GM12878 (cell line): ENCODE measurements around the gene CATSPER3. TPM values are rescaled to one million over a fixed set of nuclear protein-coding genes. Genes with fewer than 3 reads are reported as not detected.

Source experiments
- ATAC-seq: fragments of 200-7000 bp; cut with Tn5 transposase; 3 replicates; pipeline ENCODE4 v1.9.1; 2020; ENCODE audit warnings: mild to moderate bottlenecking, moderate library complexity
- BruUV-seq: library from RNA; stranded (reverse); fragments of 400-500 nt; replicated peaks from 2 replicates; lab custom pipeline; 2021; lab: Mats Ljungman, UMichigan
- CTCF ChIA-PET: fragments of 300-600 bp; sonication (Branson Sonifier 250); formaldehyde crosslinking; extraction: SDS; loops from one replicate; lab custom pipeline; 2021; ENCODE audit warnings: inconsistent platforms; lab: Yijun Ruan, JAX
- POLR2A ChIA-PET: fragments of 350-600 bp; formaldehyde crosslinking; extraction: SDS; loops from one replicate; lab custom pipeline; 2021; ENCODE audit warnings: inconsistent platforms; lab: Charles Lee
- RAD21 ChIA-PET: fragments of 300-600 bp; sonication (Branson Sonifier 250); formaldehyde crosslinking; loops from one replicate; lab custom pipeline; 2023; ENCODE audit warnings: antibody characterized with exemption; ENCODE audit not compliant: unreplicated experiment; lab: Charles Lee
- SMC1A ChIA-PET: fragments of 300-600 bp; sonication (Branson Sonifier 250); formaldehyde crosslinking; loops from one replicate; lab custom pipeline; 2023; ENCODE audit not compliant: unreplicated experiment, uncharacterized antibody; lab: Charles Lee
- DNase-seq: peaks from one replicate; pipeline ENCODE4 v3.0.0-alpha.2; 2011; ENCODE audit warnings: low read depth, low spot score
- FAIRE-seq: peaks from 3 replicates; lab custom pipeline; 2011; peaks lifted over from hg19 to GRCh38; lab: Jason Lieb, UNC
- H2AFZ ChIP-seq: 2 replicates; pipeline ENCODE4 v1.6.0; 2011; ENCODE audit warnings: low read depth, low read length, control low read depth; ENCODE audit not compliant: control insufficient read depth
- H3K27ac ChIP-seq: 2 replicates; pipeline ENCODE4 v1.5.1; 2011; ENCODE audit warnings: control low read depth; ENCODE audit not compliant: control insufficient read depth, insufficient read depth
- H3K27me3 ChIP-seq, 2 experiments: replicated peaks in 1 of 2; 2 replicates each; pipeline versions ENCODE4 v1.6.0 to v1.6.1; 2011; ENCODE audit warnings: low read length in 1 of 2; ENCODE audit not compliant: control insufficient read depth in 2 of 2, insufficient read depth in 2 of 2
- H3K36me3 ChIP-seq, 2 experiments: 2 replicates each; pipeline ENCODE4 v1.5.1; 2011; ENCODE audit warnings: low read length in 1 of 2; ENCODE audit not compliant: control insufficient read depth in 2 of 2, insufficient read depth in 2 of 2
- H3K4me1 ChIP-seq: 2 replicates; pipeline ENCODE4 v1.6.1; 2011; ENCODE audit warnings: mild to moderate bottlenecking, low read length, moderate library complexity, mixed read lengths; ENCODE audit not compliant: control insufficient read depth, insufficient read depth
- H3K4me2 ChIP-seq: 2 replicates; pipeline ENCODE4 v1.6.0; 2011; ENCODE audit warnings: control low read depth; ENCODE audit not compliant: control insufficient read depth, insufficient read depth
- H3K4me3 ChIP-seq: fragments of 200-600 bp; sonication (generic); 2 replicates; pipeline ENCODE4 v1.5.1; 2016
- H3K79me2 ChIP-seq: 2 replicates; pipeline ENCODE4 v1.6.0; 2011; ENCODE audit warnings: low read length; ENCODE audit not compliant: control insufficient read depth, insufficient read depth
- H3K9ac ChIP-seq: 2 replicates; pipeline ENCODE4 v1.8.0; 2011; ENCODE audit warnings: low read length, control low read depth, mixed read lengths; ENCODE audit not compliant: control insufficient read depth, insufficient read depth
- H3K9me3 ChIP-seq: replicated peaks from 3 replicates; pipeline ENCODE4 v1.5.1; 2011; ENCODE audit warnings: mild to moderate bottlenecking, low read length; ENCODE audit not compliant: control insufficient read depth, insufficient read depth
- H4K20me1 ChIP-seq: 2 replicates; pipeline ENCODE4 v1.6.0; 2011; ENCODE audit not compliant: control insufficient read depth, insufficient read depth
- BCL3 ChIP-seq: IDR thresholded peaks from 2 replicates; pipeline ENCODE4 v1.6.1; 2011; ENCODE audit warnings: borderline replicate concordance, low read depth, mild to moderate bottlenecking, moderate library complexity, low read length; ENCODE audit not compliant: insufficient read depth, poor library complexity, severe bottlenecking
- ETV6 ChIP-seq, 2 experiments: fragments of 450-650 bp in 1 of 2; IDR thresholded peaks in 1 of 2; conservative IDR thresholded peaks in 1 of 2; 2 replicates each; pipeline ENCODE4 v1.6.1; 2014; ENCODE audit warnings: antibody characterized with exemption in 1 of 2, borderline replicate concordance in 1 of 2, low read depth in 1 of 2, mild to moderate bottlenecking in 1 of 2, moderate library complexity in 1 of 2
- KLF5 ChIP-seq: fragments of 450-650 bp; IDR thresholded peaks from 2 replicates; pipeline ENCODE4 v1.6.1; 2014; ENCODE audit warnings: mild to moderate bottlenecking; ENCODE audit not compliant: partially characterized antibody
- NFYA ChIP-seq: IDR thresholded peaks from 2 replicates; pipeline ENCODE4 v1.6.1; 2011; ENCODE audit warnings: low read depth, mild to moderate bottlenecking, low read length, improper control_type of control experiment, borderline replicate concordance
- NR2C1 ChIP-seq: fragments of 450-650 bp; IDR thresholded peaks from 2 replicates; pipeline ENCODE4 v1.6.1; 2017; ENCODE audit warnings: antibody characterized with exemption, mild to moderate bottlenecking, moderate library complexity
- PML ChIP-seq: IDR thresholded peaks from 2 replicates; pipeline ENCODE4 v1.6.1; 2012; ENCODE audit warnings: low read length, inconsistent platforms
- POLR2AphosphoS5 ChIP-seq: IDR thresholded peaks from 2 replicates; pipeline ENCODE4 v1.6.1; 2011; ENCODE audit warnings: mild to moderate bottlenecking, low read length, inconsistent platforms
- RB1 ChIP-seq: fragments of 450-650 bp; formaldehyde crosslinking; IDR thresholded peaks from 2 replicates; pipeline ENCODE4 v1.6.1; 2017; ENCODE audit warnings: mild to moderate bottlenecking, borderline replicate concordance
- RBBP5 ChIP-seq: fragments of 200-600 bp; sonication (generic); conservative IDR thresholded peaks from 2 replicates; pipeline ENCODE4 v1.6.1; 2016
- STAT1 ChIP-seq: fragments of 450-650 bp; conservative IDR thresholded peaks from 2 replicates; pipeline ENCODE4 v1.6.1; 2014; ENCODE audit warnings: antibody characterized with exemption, mild to moderate bottlenecking
- TAF1 ChIP-seq: IDR thresholded peaks from 2 replicates; pipeline ENCODE4 v1.6.1; 2011; ENCODE audit warnings: mild to moderate bottlenecking, low read depth, low read length, borderline replicate concordance
- USF2 ChIP-seq: IDR thresholded peaks from 2 replicates; pipeline ENCODE4 v1.6.1; 2011; ENCODE audit warnings: low read depth, low read length, improper control_type of control experiment, borderline replicate concordance
- ZNF207 ChIP-seq: fragments of 450-650 bp; IDR thresholded peaks from 2 replicates; pipeline ENCODE4 v1.6.1; 2014; ENCODE audit warnings: antibody characterized with exemption, mild to moderate bottlenecking, borderline replicate concordance
- ZNF592 ChIP-seq: fragments of 450-650 bp; IDR thresholded peaks from 2 replicates; pipeline ENCODE4 v1.6.1; 2017; ENCODE audit warnings: mild to moderate bottlenecking, moderate library complexity
- whole genome bisulfite sequencing: methylation state at CpG from one replicate; pipeline ENCODE4 v1.1.6; 2016; ENCODE audit warnings: low lambda C conversion rate; ENCODE audit not compliant: insufficient replicate concordance, insufficient coverage; ENCODE audit errors: missing lambda C conversion rate; 5-methylcytosine and 5-hydroxymethylcytosine counted together
- in situ Hi-C: fragments of 300-500 bp; cut with MboI; formaldehyde crosslinking; loops from 9 replicates; pipeline ENCODE4 v1.14.3; 2018; ENCODE audit warnings: mixed read lengths
- intact Hi-C: fragments of 100-400 bp; cut with micrococcal nuclease; formaldehyde crosslinking; loops from one replicate; pipeline ENCODE4 v1.14.2; 2022; ENCODE audit not compliant: unreplicated experiment
- polyA plus RNA-seq, 11 experiments: library from polyadenylated mRNA; depleted of rRNA in 4 of 11; unstranded in 6 of 11; stranded (reverse) in 5 of 11; fragments of >200 nt; fragmentation: Nextera tagmentation in 4 of 11; fragmentation: Illumina TruSeq in 1 of 11; extraction: Ambion mirVana in 4 of 11; extraction: Trizol in 1 of 11; gene quantifications; 1 replicate in 1 of 11; 2 replicates in 10 of 11; pipeline versions ENCODE4 v1.2.1 to v1.2.3, GENCODE V29; 2011 to 2016; ENCODE audit warnings: inconsistent platforms in 2 of 11, missing spikeins in 2 of 11, low read depth in 1 of 11
- total RNA-seq, 4 experiments: library from RNA; depleted of rRNA in 3 of 4; stranded (reverse); fragments of >200 nt in 3 of 4; fragmentation: Illumina TruSeq in 1 of 4; extraction: Trizol in 1 of 4; gene quantifications; 2 replicates each; pipeline versions ENCODE4 v1.2.1 to v1.2.3, GENCODE V29; 2013 to 2021
- TF ChIP-seq, protein P1 (sequence below): fragments of 450-650 bp; IDR thresholded peaks from 2 replicates; pipeline ENCODE4 v1.6.1; 2017; ENCODE audit warnings: low read depth, mild to moderate bottlenecking, moderate library complexity

Gene CATSPER3
- total and polyA plus RNA-seq, 10 of the 15 experiments (the other 5 are each of a cell fraction or from before 2014, with no cell fraction given) = 0.06 to 0.38 (median 0.13) TPM; not detected in 4

GRCh38 chr5:135013445-135013844 lies 45.7 kb downstream of the CATSPER3 start:
- Histone ChIP-seq H3K79me2 (no peaks in the 10 kb centered on the region), H3K4me1 (no peaks in the 10 kb centered on the region), H3K27ac (no peak overlapping the region), H3K9ac (no peak overlapping the region), H4K20me1 (no peaks in the 10 kb centered on the region), H3K27me3 (no peaks in the 10 kb centered on the region), H2AFZ (no peak overlapping the region), H3K36me3 (no peaks in the 10 kb centered on the region), H3K4me3 (no peak overlapping the region), H3K4me2 (no peak overlapping the region), H3K9me3 (no peaks in the 10 kb centered on the region)
- 64% methylated on average over 7 of the region's 7 CpGs for WGBS
- RAD21 ChIA-PET = no interaction called here
- intact Hi-C loops (no loop called here), in situ Hi-C loops (no loop called here)
- SMC1A ChIA-PET = no interaction called here
- CTCF ChIA-PET = interaction anchor here (0.5 kb wide), 1 partner anchor 94 kb away, joined by 3 read pairs; no protein-coding TSS in a partner anchor
- ATAC-seq (no peak), FAIRE-seq (no peak), DNase-seq (no peak)
- no TSS peak for BruUV-seq
- TF ChIP-seq USF2 (no peak), PML (no peak), ZNF207 (no peak), POLR2AphosphoS5 (no peak), STAT1 (no peak), ETV6 (conservative IDR thresholded peaks at IDR 0.05 in 1 of 2, IDR thresholded peaks at IDR 0.05 in 1 of 2; ENCODE audit: borderline replicate concordance in 1 of 2, low read depth in 1 of 2) (no peak), ZNF592 (no peak), RB1 (no peak), NR2C1 (no peak), KLF5 (no peak), TAF1 (no peak), BCL3 (no peak), RBBP5 (no peak), NFYA (no peak)
- TF ChIP-seq, protein P1, sequence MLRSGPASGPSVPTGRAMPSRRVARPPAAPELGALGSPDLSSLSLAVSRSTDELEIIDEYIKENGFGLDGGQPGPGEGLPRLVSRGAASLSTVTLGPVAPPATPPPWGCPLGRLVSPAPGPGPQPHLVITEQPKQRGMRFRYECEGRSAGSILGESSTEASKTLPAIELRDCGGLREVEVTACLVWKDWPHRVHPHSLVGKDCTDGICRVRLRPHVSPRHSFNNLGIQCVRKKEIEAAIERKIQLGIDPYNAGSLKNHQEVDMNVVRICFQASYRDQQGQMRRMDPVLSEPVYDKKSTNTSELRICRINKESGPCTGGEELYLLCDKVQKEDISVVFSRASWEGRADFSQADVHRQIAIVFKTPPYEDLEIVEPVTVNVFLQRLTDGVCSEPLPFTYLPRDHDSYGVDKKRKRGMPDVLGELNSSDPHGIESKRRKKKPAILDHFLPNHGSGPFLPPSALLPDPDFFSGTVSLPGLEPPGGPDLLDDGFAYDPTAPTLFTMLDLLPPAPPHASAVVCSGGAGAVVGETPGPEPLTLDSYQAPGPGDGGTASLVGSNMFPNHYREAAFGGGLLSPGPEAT = no peak
- POLR2A ChIA-PET = no interaction called here
